ENCODE measurements around the gene PSEN1. TPM values are rescaled to one million over a fixed set of nuclear protein-coding genes. Genes with fewer than 3 reads are reported as not detected.

Gene PSEN1
- total RNA-seq, 1 experiment from 2014 or later: 55.1 TPM

GRCh38 chr14:73239393-73240241 is 103.3 kb downstream of the PSEN1 start:
- BruUV-seq (replicated peaks): no TSS peak
- Mint-ChIP-seq H3K36me3 (ENCODE audit: insufficient read depth, unreplicated experiment) (no peaks in the 10 kb centered on the region), H3K27ac (ENCODE audit: low read depth, unreplicated experiment) (no peak overlapping the region), H3K9me3 (ENCODE audit: unreplicated experiment) (no peaks in the 10 kb centered on the region), H3K4me1 (ENCODE audit: insufficient read depth, unreplicated experiment) (peaks cover 44% of the 10 kb centered on the region), H3K4me3 (ENCODE audit: unreplicated experiment) (peak overlapping the region; percentile 70), H3K27me3 (ENCODE audit: insufficient read depth, unreplicated experiment) (peaks cover 29% of the 10 kb centered on the region)
- ChIA-PET CTCF (interaction anchor here (0.6 to 1.8 kb wide), 5 partner anchors 16 to 232 kb away, joined by 3 to 8 read pairs (median 5); no protein-coding TSS in a partner anchor), POLR2A (interaction anchor here (0.5 to 1.9 kb wide), 15 partner anchors 9 to 842 kb away, joined by 3 to 7 read pairs (median 3); partner anchors contain the start of genes RBM25 and RIOX1)
- no peak for TF ChIP-seq CTCF (IDR thresholded peaks at IDR 0.05; ENCODE audit: unreplicated experiment)
- intact Hi-C loops (cut with micrococcal nuclease): no loop called here
- peak; percentile 68 for DNase-seq (ENCODE audit: unreplicated experiment)

GRCh38 chr14:73240816-73241480 is 104.6 kb downstream of the PSEN1 start:
- DNase-seq (ENCODE audit: unreplicated experiment): no peak
- intact Hi-C loops (cut with micrococcal nuclease): no loop called here
- POLR2A ChIA-PET: no interaction called here
- H3K27ac Mint-ChIP-seq (ENCODE audit: low read depth, unreplicated experiment): no peak overlapping the region
- no peaks in the 10 kb centered on the region for H3K9me3 Mint-ChIP-seq (ENCODE audit: unreplicated experiment)
- H3K36me3 Mint-ChIP-seq (ENCODE audit: insufficient read depth, unreplicated experiment): no peaks in the 10 kb centered on the region
- H3K4me3 Mint-ChIP-seq (ENCODE audit: unreplicated experiment): peak overlapping the region; percentile 70
- BruUV-seq (replicated peaks): no TSS peak
- peaks cover 42% of the 10 kb centered on the region for H3K4me1 Mint-ChIP-seq (ENCODE audit: insufficient read depth, unreplicated experiment)
- TF ChIP-seq CTCF (IDR thresholded peaks at IDR 0.05; ENCODE audit: unreplicated experiment): no peak
- H3K27me3 Mint-ChIP-seq (ENCODE audit: insufficient read depth, unreplicated experiment): peaks cover 16% of the 10 kb centered on the region
- CTCF ChIA-PET: interaction anchor here (0.6 to 1.8 kb wide), 3 partner anchors 37 to 231 kb away, joined by 3 to 8 read pairs (median 3); no protein-coding TSS in a partner anchor

- no peak for DNase-seq (ENCODE audit: unreplicated experiment)
- CTCF ChIA-PET: interaction anchor here (0.6 to 1.8 kb wide), 3 partner anchors 53 to 1414 kb away, joined by 4 to 8 read pairs (median 6); no protein-coding TSS in a partner anchor
- H3K27ac Mint-ChIP-seq (ENCODE audit: low read depth, unreplicated experiment): no peak overlapping the region
- H3K9me3 Mint-ChIP-seq (ENCODE audit: unreplicated experiment): no peaks in the 10 kb centered on the region
- POLR2A ChIA-PET: interaction anchor here (0.5 kb wide), 1 partner anchor 50 kb away, joined by 4 read pairs; no protein-coding TSS in a partner anchor
- no TSS peak for BruUV-seq (replicated peaks)
- peaks cover 39% of the 10 kb centered on the region for H3K4me1 Mint-ChIP-seq (ENCODE audit: insufficient read depth, unreplicated experiment)
- TF ChIP-seq CTCF (IDR thresholded peaks at IDR 0.05; ENCODE audit: unreplicated experiment): no peak
- H3K4me3 Mint-ChIP-seq (ENCODE audit: unreplicated experiment): peak overlapping the region; percentile 28
- peaks cover 9% of the 10 kb centered on the region for H3K27me3 Mint-ChIP-seq (ENCODE audit: insufficient read depth, unreplicated experiment)
- intact Hi-C loops (cut with micrococcal nuclease): no loop called here
- H3K36me3 Mint-ChIP-seq (ENCODE audit: insufficient read depth, unreplicated experiment): no peaks in the 10 kb centered on the region
Measured at GRCh38 chr14:73241481-73242165, 105.3 kb downstream of the PSEN1 start.
